Measurements from ENCODE around the gene POLD3. TPM values are rescaled to one million over a fixed set of nuclear protein-coding genes. Genes with fewer than 3 reads are reported as not detected.

Gene POLD3
- total RNA-seq, 4 donors from 2014 or later, result 7.4 to 29.4 (median 20.6) TPM

GRCh38 chr11:74611369-74611861 is 19.0 kb downstream of the POLD3 start:
- intact Hi-C loops (cut with DNase I; ENCODE audit: low total_unique reads), result no loop called here

GRCh38 chr11:74612877-74613276 is 20.5 kb downstream of the POLD3 start:
- intact Hi-C loops (cut with DNase I; ENCODE audit: low total_unique reads), result no loop called here
- peak overlapping the region; percentile 60 to 76 (median 72) for H3K27ac ChIP-seq
- TF ChIP-seq POLR2AphosphoS5 (IDR thresholded peaks at IDR 0.05) (peak in 2 of 3 donors; percentile 76 to 79), EP300 (IDR thresholded peaks at IDR 0.05; ENCODE audit: low read depth) (peak; percentile 71), POLR2A (IDR thresholded peaks at IDR 0.05) (no peak), CTCF (IDR thresholded peaks at IDR 0.05) (no peak)
- no peak for DNase-seq
- in situ Hi-C loops (cut with MboI; ENCODE audit: low pct_ligation_motif_present in 1 of 4, low pct_unique_long_range_greater_than_20kb in 1 of 4, low sequenced_read_pairs in 3 of 4), result loop anchor here in 1 of 4 donors (25.0 kb wide), 1 partner anchor 124 kb away; the partner anchor contains the start of genes CHRDL2 and RNF169
- H3K4me1 ChIP-seq, result peaks cover 0 to 20% (median 2%) of the 10 kb centered on the region in 4 donors
- WGBS, 2 donors (ENCODE audit: low coverage in 1 of 2), result 40 to 66% methylated on average over 1 to 3 of the region's 3 CpGs
- H3K9me3 ChIP-seq, result no peaks in the 10 kb centered on the region
- no peaks in the 10 kb centered on the region for H3K27me3 ChIP-seq
- H3K36me3 ChIP-seq, result peaks cover 0 to 20% (median 5%) of the 10 kb centered on the region in 4 donors
- H3K4me3 ChIP-seq, result no peak overlapping the region

More at GRCh38 chr11:74611369-74611861, 19.0 kb downstream of the POLD3 start:
- DNase-seq, result no peak
- no peak for TF ChIP-seq POLR2A (IDR thresholded peaks at IDR 0.05)
- TF ChIP-seq POLR2AphosphoS5 (IDR thresholded peaks at IDR 0.05), result peak in 2 of 3 donors; percentile 29 to 53
- TF ChIP-seq EP300 (IDR thresholded peaks at IDR 0.05; ENCODE audit: low read depth), result no peak
- TF ChIP-seq CTCF (IDR thresholded peaks at IDR 0.05), result peak; percentile 34 to 65 (median 46)
- WGBS, 2 donors (ENCODE audit: low coverage in 1 of 2), result 51 to 52% methylated on average over 2 of the region's 2 CpGs
- Histone ChIP-seq H3K27me3 (no peaks in the 10 kb centered on the region), H3K36me3 (peaks cover 0 to 11% (median 5%) of the 10 kb centered on the region in 4 donors), H3K4me1 (peaks cover 0 to 20% (median 2%) of the 10 kb centered on the region in 4 donors), H3K4me3 (no peak overlapping the region), H3K9me3 (no peaks in the 10 kb centered on the region), H3K27ac (peak overlapping the region; percentile 60 to 76 (median 72))
- in situ Hi-C loops (cut with MboI; ENCODE audit: low pct_ligation_motif_present in 1 of 4, low pct_unique_long_range_greater_than_20kb in 1 of 4, low sequenced_read_pairs in 3 of 4), result loop anchor here in 1 of 4 donors (25.0 kb wide), 1 partner anchor 126 kb away; the partner anchor contains the start of genes CHRDL2 and RNF169

- in situ Hi-C loops (cut with MboI; ENCODE audit: low pct_ligation_motif_present in 1 of 4, low pct_unique_long_range_greater_than_20kb in 1 of 4, low sequenced_read_pairs in 3 of 4) (loop anchor here in 1 of 4 donors (25.0 kb wide), 1 partner anchor 122 kb away; the partner anchor contains the start of genes CHRDL2 and RNF169), intact Hi-C loops (cut with DNase I; ENCODE audit: low total_unique reads) (no loop called here)
- Histone ChIP-seq H3K9me3 (no peaks in the 10 kb centered on the region), H3K27me3 (no peaks in the 10 kb centered on the region), H3K4me1 (peaks cover 0 to 20% (median 2%) of the 10 kb centered on the region in 4 donors), H3K36me3 (peaks cover 0 to 26% (median 11%) of the 10 kb centered on the region in 4 donors), H3K27ac (peak overlapping the region in 3 of 4 donors; percentile 6 to 27 (median 23)), H3K4me3 (no peak overlapping the region)
- no peak for DNase-seq
- TF ChIP-seq POLR2AphosphoS5 (IDR thresholded peaks at IDR 0.05), result no peak
- TF ChIP-seq EP300 (IDR thresholded peaks at IDR 0.05; ENCODE audit: low read depth), result no peak
- TF ChIP-seq CTCF (IDR thresholded peaks at IDR 0.05), result no peak
- no peak for TF ChIP-seq POLR2A (IDR thresholded peaks at IDR 0.05)
- WGBS, 2 donors (ENCODE audit: low coverage in 1 of 2), result 88 to 100% methylated on average over 1 of the region's 1 CpG
Observed at GRCh38 chr11:74615311-74615710, 22.9 kb downstream of the POLD3 start.

- Histone ChIP-seq H3K27ac (peak overlapping the region in 3 of 4 donors; percentile 15 to 43 (median 20)), H3K4me3 (no peak overlapping the region), H3K27me3 (no peaks in the 10 kb centered on the region), H3K9me3 (no peaks in the 10 kb centered on the region), H3K36me3 (peaks cover 0 to 26% (median 11%) of the 10 kb centered on the region in 4 donors), H3K4me1 (peaks cover 0 to 18% (median 2%) of the 10 kb centered on the region in 4 donors)
- TF ChIP-seq CTCF (IDR thresholded peaks at IDR 0.05) (no peak), EP300 (IDR thresholded peaks at IDR 0.05; ENCODE audit: low read depth) (no peak), POLR2A (IDR thresholded peaks at IDR 0.05) (no peak), POLR2AphosphoS5 (IDR thresholded peaks at IDR 0.05) (no peak)
- in situ Hi-C loops (cut with MboI; ENCODE audit: low pct_ligation_motif_present in 1 of 4, low pct_unique_long_range_greater_than_20kb in 1 of 4, low sequenced_read_pairs in 3 of 4), result loop anchor here in 1 of 4 donors (25.0 kb wide), 1 partner anchor 121 kb away; the partner anchor contains the start of genes CHRDL2 and RNF169
- 91 to 92% methylated on average over 3 of the region's 3 CpGs for WGBS, 2 donors (ENCODE audit: low coverage in 1 of 2)
- no peak for DNase-seq
- intact Hi-C loops (cut with DNase I; ENCODE audit: low total_unique reads), result no loop called here
Observed at GRCh38 chr11:74615988-74616387, 23.6 kb downstream of the POLD3 start.

Data from transverse colon (tissue), 4 donors.